WTC11 (cell line): ENCODE results near the gene SAT2.

Source experiments
- CREM ChIP-seq: sonication (generic); formaldehyde crosslinking; IDR thresholded peaks from 2 replicates; pipeline ENCODE4 v1.8.1; 2022; ENCODE audit warnings: mild to moderate bottlenecking, missing genetic modification reagents, moderate library complexity
- ELF4 ChIP-seq: sonication (generic); formaldehyde crosslinking; IDR thresholded peaks from 2 replicates; pipeline ENCODE4 v1.8.1; 2022; ENCODE audit warnings: low read depth, mild to moderate bottlenecking, moderate library complexity, missing genetic modification reagents
- ESRRA ChIP-seq: sonication (generic); formaldehyde crosslinking; IDR thresholded peaks from 2 replicates; pipeline ENCODE4 v1.8.1; 2022; ENCODE audit warnings: mild to moderate bottlenecking, missing genetic modification reagents, borderline replicate concordance
- NR1H2 ChIP-seq: sonication (generic); formaldehyde crosslinking; IDR thresholded peaks from 2 replicates; pipeline ENCODE4 v1.9.0; 2021; ENCODE audit warnings: mild to moderate bottlenecking, moderate library complexity, missing genetic modification reagents
- SP1 ChIP-seq: sonication (generic); formaldehyde crosslinking; conservative IDR thresholded peaks from 2 replicates; pipeline ENCODE4 v1.8.1; 2022; ENCODE audit warnings: missing genetic modification reagents
- ZBTB21 ChIP-seq: sonication (generic); formaldehyde crosslinking; IDR thresholded peaks from 2 replicates; pipeline ENCODE4 v1.8.1; 2023; ENCODE audit warnings: mild to moderate bottlenecking, missing genetic modification reagents, borderline replicate concordance
- TF ChIP-seq, protein P1 (sequence below): sonication (generic); formaldehyde crosslinking; IDR thresholded peaks from 2 replicates; pipeline ENCODE4 v1.8.1; 2022; ENCODE audit warnings: mild to moderate bottlenecking, moderate library complexity, missing genetic modification reagents

DNA sequence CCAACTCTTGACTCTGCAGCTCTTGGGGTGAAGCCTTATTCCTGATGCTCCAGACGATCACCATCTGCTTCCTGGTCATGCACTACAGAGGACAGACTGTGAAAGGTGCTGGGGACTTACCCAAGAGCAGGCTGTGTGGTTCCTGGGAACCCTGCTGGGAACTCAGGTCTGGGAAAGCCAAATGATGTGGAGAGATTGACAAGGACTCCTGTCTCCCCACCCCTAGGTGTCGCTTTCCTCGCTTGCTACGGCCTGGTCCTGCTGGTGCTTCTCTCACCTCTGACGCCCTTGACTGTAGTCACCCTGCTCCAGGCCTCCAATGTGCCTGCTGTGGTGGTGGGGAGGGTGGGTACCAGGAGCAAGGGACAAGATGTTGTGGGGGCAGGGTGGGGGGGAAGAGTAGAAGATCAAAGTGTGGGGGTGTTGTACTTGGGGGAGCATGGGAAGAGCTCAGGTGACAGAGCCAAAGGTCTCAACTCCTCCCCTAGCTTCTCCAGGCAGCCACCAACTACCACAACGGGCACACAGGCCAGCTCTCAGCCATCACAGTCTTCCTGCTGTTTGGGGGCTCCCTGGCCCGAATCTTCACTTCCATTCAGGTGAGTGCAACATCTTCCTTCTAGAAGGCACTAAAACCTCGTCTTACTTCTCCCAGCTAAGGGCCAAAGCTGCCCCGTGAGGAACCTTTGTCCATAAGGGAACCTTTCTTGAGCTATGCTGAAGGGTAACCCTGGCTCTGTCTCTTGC, 40.8 kb downstream of the SAT2 start:
- no peak for TF ChIP-seq NR1H2 (CRISPR knock-in tag)
- TF ChIP-seq ZBTB21 (CRISPR knock-in tag) = no peak
- TF ChIP-seq, protein P1, sequence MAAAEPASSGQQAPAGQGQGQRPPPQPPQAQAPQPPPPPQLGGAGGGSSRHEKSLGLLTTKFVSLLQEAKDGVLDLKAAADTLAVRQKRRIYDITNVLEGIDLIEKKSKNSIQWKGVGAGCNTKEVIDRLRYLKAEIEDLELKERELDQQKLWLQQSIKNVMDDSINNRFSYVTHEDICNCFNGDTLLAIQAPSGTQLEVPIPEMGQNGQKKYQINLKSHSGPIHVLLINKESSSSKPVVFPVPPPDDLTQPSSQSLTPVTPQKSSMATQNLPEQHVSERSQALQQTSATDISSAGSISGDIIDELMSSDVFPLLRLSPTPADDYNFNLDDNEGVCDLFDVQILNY (CRISPR knock-in tag) = no peak
- TF ChIP-seq ESRRA (CRISPR knock-in tag) = no peak
- no peak for TF ChIP-seq CREM (CRISPR knock-in tag)
- no peak for TF ChIP-seq ELF4 (CRISPR knock-in tag)
- no peak for TF ChIP-seq SP1 (CRISPR knock-in tag)
